HL-60 (cell line): ENCODE results near the gene SPNS3.

Experiments used
- DNase-seq, 2 experiments: peaks; one replicate each; pipeline ENCODE4 v3.0.0-alpha.2; 2010 to 2020; ENCODE audit warnings: low read depth in 1 of 2, low spot score in 1 of 2
- H3K27ac ChIP-seq: fragments of 250-450 bp; sonication (Bioruptor Pico); replicated peaks from 2 replicates; pipeline ENCODE4 v1.5.1; 2020; ENCODE audit warnings: mild to moderate bottlenecking, moderate library complexity
- H3K27me3 ChIP-seq: fragments of 250-450 bp; sonication (Bioruptor Pico); 2 replicates; pipeline ENCODE4 v1.5.1; 2021; ENCODE audit warnings: mild to moderate bottlenecking, moderate library complexity; ENCODE audit not compliant: insufficient read depth, poor library complexity, severe bottlenecking
- H3K4me3 ChIP-seq: replicated peaks from 2 replicates; pipeline ENCODE4 v1.5.1; 2011; ENCODE audit warnings: mild to moderate bottlenecking, control low read depth, low read length; ENCODE audit not compliant: insufficient read depth
- GABPA ChIP-seq: IDR thresholded peaks from 2 replicates; pipeline ENCODE4 v1.6.1; 2012; ENCODE audit warnings: low read depth
- POLR2AphosphoS5 ChIP-seq: IDR thresholded peaks from 2 replicates; pipeline ENCODE4 v1.6.1; 2012; ENCODE audit warnings: low read depth
- REST ChIP-seq: IDR thresholded peaks from 2 replicates; pipeline ENCODE4 v1.6.1; 2012; ENCODE audit warnings: low read depth; ENCODE audit not compliant: insufficient replicate concordance
- SPI1 ChIP-seq: IDR thresholded peaks from 2 replicates; pipeline ENCODE4 v1.6.1; 2012; ENCODE audit warnings: low read depth, mild to moderate bottlenecking, borderline replicate concordance
- TF ChIP-seq, protein P1 (sequence below): IDR thresholded peaks from one replicate; pipeline ENCODE4 v1.5.1; 2011; ENCODE audit warnings: low read length, control low read depth, inconsistent platforms; ENCODE audit not compliant: insufficient read depth

Gene SPNS3

DNA sequence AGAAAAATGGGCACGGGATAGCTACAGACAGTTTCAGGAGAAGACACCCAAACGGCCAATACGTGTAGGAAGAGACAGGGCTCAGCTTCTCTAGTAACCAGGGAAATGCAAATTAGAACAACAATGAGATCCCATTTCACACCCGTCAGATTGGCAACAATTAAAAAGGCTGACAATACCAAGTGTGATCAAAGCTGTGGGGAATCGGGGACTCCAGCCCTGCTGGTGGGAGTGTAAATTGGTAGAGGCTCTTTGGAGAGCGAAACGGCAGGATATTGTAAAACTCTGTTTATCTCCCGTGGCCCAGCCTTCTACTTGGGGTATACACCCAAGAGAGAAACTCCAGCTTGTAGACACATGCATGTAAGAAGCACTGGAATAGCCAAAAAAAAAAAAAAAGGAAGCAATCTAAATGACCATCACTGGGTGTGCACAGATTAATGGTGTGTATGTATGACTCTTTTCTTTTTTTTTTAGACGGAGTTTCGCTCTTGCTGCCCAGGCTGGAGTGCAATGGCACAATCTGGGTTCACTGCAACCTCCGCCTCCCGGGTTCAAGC is 93.9 kb downstream of the SPNS3 start:
- H3K4me3 ChIP-seq: no peak overlapping the region
- H3K27ac ChIP-seq: no peak overlapping the region
- DNase-seq: no peak
- no peak for TF ChIP-seq SPI1
- TF ChIP-seq, protein P1, sequence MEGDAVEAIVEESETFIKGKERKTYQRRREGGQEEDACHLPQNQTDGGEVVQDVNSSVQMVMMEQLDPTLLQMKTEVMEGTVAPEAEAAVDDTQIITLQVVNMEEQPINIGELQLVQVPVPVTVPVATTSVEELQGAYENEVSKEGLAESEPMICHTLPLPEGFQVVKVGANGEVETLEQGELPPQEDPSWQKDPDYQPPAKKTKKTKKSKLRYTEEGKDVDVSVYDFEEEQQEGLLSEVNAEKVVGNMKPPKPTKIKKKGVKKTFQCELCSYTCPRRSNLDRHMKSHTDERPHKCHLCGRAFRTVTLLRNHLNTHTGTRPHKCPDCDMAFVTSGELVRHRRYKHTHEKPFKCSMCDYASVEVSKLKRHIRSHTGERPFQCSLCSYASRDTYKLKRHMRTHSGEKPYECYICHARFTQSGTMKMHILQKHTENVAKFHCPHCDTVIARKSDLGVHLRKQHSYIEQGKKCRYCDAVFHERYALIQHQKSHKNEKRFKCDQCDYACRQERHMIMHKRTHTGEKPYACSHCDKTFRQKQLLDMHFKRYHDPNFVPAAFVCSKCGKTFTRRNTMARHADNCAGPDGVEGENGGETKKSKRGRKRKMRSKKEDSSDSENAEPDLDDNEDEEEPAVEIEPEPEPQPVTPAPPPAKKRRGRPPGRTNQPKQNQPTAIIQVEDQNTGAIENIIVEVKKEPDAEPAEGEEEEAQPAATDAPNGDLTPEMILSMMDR: no peak
- no peak for TF ChIP-seq GABPA
- no peak for TF ChIP-seq POLR2AphosphoS5
- no peak for TF ChIP-seq REST
- no peaks in the 10 kb centered on the region for H3K27me3 ChIP-seq

DNA sequence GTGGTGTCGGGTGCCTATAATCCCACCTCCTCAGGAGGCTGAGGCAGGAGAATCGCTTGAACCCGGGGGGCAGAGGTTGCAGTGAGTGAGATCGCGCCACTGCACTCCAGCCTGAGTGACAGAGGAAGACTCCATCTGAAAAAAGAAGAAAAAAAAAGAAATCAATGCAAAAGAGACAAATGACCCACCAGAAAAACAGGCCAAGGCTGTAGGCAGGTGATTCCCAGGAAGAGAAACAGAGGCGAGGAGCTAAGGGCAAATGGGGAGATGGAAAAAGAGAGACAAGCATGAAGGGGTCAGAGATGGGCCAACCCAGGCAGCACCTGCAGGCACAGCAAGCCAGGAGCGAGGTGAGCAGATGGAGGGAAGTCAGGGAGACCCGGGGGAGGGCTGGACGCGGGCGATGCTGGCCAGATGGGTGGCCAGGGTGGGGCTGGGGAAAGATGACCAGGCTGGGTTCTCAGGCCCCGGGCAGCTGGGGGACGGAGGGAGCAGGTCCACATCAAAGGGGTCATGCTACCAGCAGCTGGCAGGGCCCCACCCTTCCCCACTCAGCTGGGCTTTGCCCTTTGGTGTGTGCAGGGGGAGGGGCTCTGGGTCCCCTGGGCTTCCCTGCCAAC is 95.9 kb downstream of the SPNS3 start:
- no peak for DNase-seq
- TF ChIP-seq, protein P1: no peak
- TF ChIP-seq REST: no peak
- no peak for TF ChIP-seq POLR2AphosphoS5
- no peak for TF ChIP-seq SPI1
- no peak for TF ChIP-seq GABPA
- no peak overlapping the region for H3K27ac ChIP-seq
- H3K27me3 ChIP-seq: no peaks in the 10 kb centered on the region
- H3K4me3 ChIP-seq: no peak overlapping the region

DNA sequence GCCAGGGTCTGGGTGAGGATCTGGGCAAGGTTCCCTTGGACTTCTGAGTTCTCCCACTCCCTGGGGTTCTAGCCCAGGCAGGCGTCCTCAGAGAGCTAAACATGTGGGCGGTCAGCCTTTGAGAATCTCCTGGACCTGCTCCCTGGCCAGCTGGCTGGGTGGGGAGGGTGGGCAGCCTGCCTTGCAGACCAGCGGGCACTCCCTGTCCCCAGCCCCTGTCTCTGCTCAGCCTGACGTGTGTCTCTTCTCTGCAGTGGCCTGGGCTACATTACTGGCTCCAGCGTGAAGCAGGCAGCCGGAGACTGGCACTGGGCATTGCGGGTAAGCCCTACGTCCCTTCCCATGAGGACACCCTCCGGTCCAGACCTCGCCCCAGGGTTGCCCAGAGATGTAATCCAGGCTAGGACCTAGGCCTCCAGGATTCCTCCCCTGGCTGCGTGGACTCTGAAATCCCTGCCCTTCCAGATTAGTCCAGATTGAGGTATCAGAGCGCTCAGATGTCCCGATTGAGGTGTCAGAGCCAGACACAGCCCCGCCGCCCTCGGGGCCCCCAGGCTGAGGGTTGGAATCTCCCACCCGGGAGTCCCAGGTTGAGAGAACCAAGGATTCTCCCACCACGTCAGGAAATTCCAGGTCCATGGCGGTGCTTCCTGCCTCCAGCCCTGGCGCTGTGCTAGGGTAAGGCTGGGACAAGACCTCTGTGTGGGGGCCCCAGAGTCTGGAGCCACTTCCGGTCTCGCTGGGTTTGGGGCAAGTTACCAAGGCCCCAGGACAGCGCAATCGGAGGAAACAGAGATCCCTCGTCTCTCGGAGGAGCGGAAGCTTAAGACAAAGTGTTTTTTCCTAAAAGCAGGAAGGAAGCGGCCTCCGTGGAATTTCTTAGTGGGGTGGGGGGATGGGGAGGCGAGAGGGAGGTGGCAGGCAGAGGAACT is 97.3 kb downstream of the SPNS3 start:
- no peak for DNase-seq
- Histone ChIP-seq H3K27ac (no peak overlapping the region), H3K27me3 (no peaks in the 10 kb centered on the region), H3K4me3 (no peak overlapping the region)
- TF ChIP-seq REST (no peak), GABPA (no peak), SPI1 (no peak), POLR2AphosphoS5 (no peak)
- TF ChIP-seq, protein P1: no peak
